M059J (cell line): ENCODE measurements around the gene FDX1. TPM values are rescaled to one million over a fixed set of nuclear protein-coding genes. Genes with fewer than 3 reads are reported as not detected.

Experiments used
- DNase-seq: peaks from one replicate; pipeline ENCODE4 v3.0.0-alpha.2; 2012; ENCODE audit warnings: low read depth
- total RNA-seq: library from RNA; depleted of rRNA; stranded (reverse); fragments of >200 nt; shearing (Covaris generic); gene quantifications from 2 replicates; pipeline ENCODE4 v1.2.3, GENCODE V29; 2014; rRNA removed

FDX1 gene
- total RNA-seq, 1 experiment from 2014 or later: 21.2 TPM

DNA sequence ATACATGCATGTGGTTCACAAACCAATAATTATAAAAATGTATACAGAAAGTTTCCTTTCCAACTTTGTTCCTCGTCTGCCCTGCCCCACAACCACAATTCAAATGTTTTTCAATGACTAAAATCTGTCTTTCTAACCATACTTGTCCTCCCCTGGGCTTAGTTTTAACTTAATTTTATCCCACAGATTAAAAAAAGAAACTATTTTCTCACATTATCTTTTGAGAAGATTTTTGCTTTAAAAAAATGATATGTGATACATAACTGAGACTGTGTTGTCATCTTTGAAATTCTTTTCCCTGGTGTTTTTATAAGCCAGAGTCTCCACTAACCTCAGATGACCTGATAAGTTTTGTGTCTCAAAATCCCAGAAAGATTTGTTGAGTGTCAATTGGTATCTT lies 79.0 kb downstream of the FDX1 start:
- no peak for DNase-seq

DNA sequence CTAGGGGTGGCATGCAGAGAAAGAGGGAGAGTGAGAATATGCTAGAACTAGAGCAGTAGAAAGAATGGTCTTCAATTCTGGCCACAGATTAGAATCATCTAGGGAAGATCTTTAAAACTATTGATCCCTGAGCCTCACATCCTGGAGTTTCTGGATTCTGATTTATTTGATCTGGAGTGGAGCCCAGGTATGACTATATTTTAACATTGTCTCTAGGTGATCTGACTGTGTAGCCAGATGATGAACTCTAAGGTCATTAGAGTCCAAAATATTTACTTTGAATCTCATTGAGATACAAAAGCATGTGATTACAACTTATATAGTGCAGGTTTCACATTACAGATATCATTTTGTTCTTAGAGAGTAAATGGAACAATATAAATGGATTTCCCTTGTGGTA lies 79.7 kb downstream of the FDX1 start:
- DNase-seq: no peak

DNA sequence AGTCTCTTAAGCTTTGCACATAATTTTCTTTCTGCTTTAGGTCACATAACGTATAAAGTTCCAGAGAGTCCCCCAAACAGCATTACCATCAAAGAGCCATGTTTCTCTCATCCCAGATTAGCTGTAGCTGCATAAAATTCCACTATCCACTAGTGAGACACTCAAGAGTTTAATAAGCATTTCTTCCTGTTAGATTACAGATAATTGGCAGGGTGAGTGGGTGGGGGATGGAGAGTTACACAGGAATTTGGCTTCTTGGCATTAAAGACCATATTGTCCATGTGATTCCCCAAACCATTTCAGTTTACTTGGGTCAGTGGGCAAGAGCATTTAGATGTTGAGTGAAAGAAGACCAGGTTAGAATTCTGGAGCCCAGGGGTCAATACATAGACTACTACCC lies 82.3 kb downstream of the FDX1 start:
- DNase-seq: no peak

DNA sequence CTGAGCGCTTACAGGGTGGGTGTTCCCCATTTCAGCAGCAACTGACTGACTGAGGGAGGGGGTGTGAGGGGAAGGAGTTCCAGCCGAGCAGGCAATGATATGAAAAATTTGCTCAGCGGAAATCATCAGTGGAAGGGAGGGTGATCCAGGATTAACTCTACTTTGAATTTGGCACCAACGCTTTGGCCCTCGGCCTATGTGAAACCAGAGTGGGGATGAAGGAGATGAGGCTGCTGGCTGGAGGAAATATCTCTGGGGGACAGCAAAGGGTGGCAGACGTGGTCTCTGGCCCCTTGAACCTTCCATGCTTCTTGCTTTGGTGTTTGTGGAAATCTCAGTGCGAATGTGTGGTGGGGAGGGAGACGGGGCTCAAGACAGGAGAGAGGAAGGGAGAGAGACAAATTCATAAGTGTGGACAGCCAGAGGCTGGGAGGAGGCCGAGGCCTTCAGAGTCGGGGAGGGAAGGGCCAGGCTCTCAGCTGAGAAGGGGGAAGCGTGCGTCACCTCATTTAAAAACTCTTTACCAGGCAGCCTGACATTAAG lies 83.6 kb downstream of the FDX1 start:
- no peak for DNase-seq

DNA sequence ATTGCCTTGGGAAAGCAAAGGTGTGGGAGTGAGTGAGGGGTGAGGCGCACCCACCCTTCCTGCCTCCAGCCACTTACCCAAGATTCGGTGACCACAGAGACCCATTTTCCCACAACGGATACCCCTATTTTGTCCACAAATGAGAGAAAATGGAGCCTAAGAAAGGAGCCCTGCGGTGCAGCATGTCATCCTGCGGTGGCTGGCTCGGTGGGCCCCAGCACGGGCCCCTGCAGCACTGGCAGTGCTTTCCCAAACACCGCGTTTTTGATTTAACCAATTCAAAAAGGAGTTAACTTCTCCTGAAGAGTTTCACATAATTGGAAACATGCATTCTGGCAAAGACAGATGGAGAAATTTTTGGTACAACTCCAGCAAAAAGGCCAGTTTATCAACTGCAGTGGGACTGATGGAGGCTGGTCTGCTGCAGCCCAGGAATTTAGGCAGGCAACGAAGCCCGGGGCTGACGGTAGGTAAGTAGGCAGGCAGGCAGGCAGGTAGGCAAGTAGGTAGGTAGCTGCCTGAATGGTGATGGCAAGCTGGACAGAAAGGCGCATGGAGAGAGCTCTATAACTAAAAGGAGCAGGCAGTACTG lies 84.2 kb downstream of the FDX1 start:
- no peak for DNase-seq

Other genes starting within 250 kb of the FDX1 start
- 101 and 104 TPM in 2 replicates for gene RDX, start 133.3 kb upstream of the FDX1 start, total RNA-seq